ENCODE data around the gene MTR.

MTR gene

GRCh38 chr1:236795035-236795756 lies at the start of gene MTR:
MTR (plus strand) TSS chr1:236795292; CDS start chr1:236795704, 412 bp downstream.
- DNase-seq = peak; percentile 100

- DNase-seq = no peak
Observed at GRCh38 chr1:236746785-236747184, 48.3 kb upstream of the MTR start.

GRCh38 chr1:236747311-236747985 lies 47.6 kb upstream of the MTR start:
- no peak for DNase-seq

- no peak for DNase-seq
Observed at GRCh38 chr1:236748268-236748870, 46.7 kb upstream of the MTR start.

GRCh38 chr1:236750928-236751327 lies 44.2 kb upstream of the MTR start:
- DNase-seq = no peak

GRCh38 chr1:236751385-236751784 lies 43.7 kb upstream of the MTR start:
- DNase-seq = no peak

- no peak for DNase-seq
Observed at GRCh38 chr1:236751935-236752334, 43.2 kb upstream of the MTR start.

GRCh38 chr1:236753516-236753915 lies 41.6 kb upstream of the MTR start:
- no peak for DNase-seq

GRCh38 chr1:236753964-236754363 lies 41.1 kb upstream of the MTR start:
- no peak for DNase-seq

- DNase-seq = no peak
Observed at GRCh38 chr1:236754525-236755210, 40.4 kb upstream of the MTR start.

- no peak for DNase-seq
Observed at GRCh38 chr1:236757640-236758039, 37.5 kb upstream of the MTR start.

GRCh38 chr1:236759252-236759859 lies 35.7 kb upstream of the MTR start:
- peak; percentile 13 for DNase-seq

GRCh38 chr1:236760480-236760879 lies 34.6 kb upstream of the MTR start:
- no peak for DNase-seq

- no peak for DNase-seq
Observed at GRCh38 chr1:236760986-236761385, 34.1 kb upstream of the MTR start.

GRCh38 chr1:236761397-236762132 lies 33.5 kb upstream of the MTR start:
- no peak for DNase-seq

- no peak for DNase-seq
Observed at GRCh38 chr1:236762410-236762809, 32.7 kb upstream of the MTR start.

GRCh38 chr1:236765831-236766230 lies 29.3 kb upstream of the MTR start:
- no peak for DNase-seq

- no peak for DNase-seq
Observed at GRCh38 chr1:236766506-236766905, 28.6 kb upstream of the MTR start.

- DNase-seq = no peak
Observed at GRCh38 chr1:236767276-236767675, 27.8 kb upstream of the MTR start.

GRCh38 chr1:236768601-236769000 lies 26.5 kb upstream of the MTR start:
- no peak for DNase-seq

- no peak for DNase-seq
Observed at GRCh38 chr1:236773919-236774318, 21.2 kb upstream of the MTR start.

GRCh38 chr1:236774926-236775325 lies 20.2 kb upstream of the MTR start:
- DNase-seq = peak; percentile 14
